HG03139 (cell line): Measurements from ENCODE around the gene PRRT1B.
"Not testable (repeated sequence)": the region's sequence is repeated elsewhere in the genome, so short reads cannot be mapped to it uniquely, and the experiment has no call there.

Experiments used
- ATAC-seq: cut with Tn5 transposase; IDR thresholded peaks from one replicate; pipeline ENCODE4 v1.9.1; 2021; ENCODE audit not compliant: unreplicated experiment

PRRT1B gene

DNA sequence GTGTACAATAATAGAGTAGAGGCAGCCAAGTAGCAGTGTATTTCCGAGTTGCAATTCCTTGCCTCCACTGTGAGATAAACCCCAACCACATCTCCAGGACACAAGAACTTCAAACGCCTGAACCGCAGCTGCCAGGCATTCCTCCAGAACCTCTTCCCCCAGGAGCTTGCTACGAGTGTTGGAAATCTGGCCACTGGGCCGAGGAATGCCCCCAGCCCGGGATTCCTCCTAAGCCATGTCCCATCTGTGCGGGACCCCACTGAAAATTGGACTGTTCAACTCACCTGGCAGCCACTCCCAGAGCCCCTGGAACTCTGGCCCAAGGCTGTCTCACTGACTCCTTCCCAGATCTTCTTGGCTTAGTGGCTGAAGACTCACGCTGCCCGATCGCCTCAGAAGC, 3.9 kb downstream of the PRRT1B start:
- not testable (repeated sequence) for ATAC-seq

GRCh38 chr9:131550465-131550864, 5.1 kb downstream of the PRRT1B start:
- ATAC-seq: not testable (repeated sequence)

DNA sequence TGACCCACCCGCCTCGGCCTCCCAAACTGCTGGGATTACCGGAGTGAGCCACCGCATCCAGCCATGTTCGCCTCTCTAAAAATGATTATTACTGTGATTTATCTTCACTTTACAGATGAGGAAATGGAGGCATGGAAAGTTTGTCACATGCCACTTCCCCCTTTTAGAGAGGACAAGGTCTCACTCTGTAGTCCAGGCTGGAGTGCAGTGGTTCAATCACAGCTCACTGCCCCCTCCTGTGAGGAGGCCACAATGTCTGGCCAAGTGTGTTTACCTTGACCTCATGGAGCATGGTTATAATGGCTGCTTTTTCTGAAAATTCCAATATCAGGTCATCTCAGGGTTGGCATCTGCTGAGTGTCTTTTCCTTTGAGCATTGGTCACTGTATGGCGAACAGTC, 6.7 kb downstream of the PRRT1B start:
- ATAC-seq: no peak

GRCh38 chr9:131554087-131554842, 8.9 kb downstream of the PRRT1B start:
- ATAC-seq: no peak

DNA sequence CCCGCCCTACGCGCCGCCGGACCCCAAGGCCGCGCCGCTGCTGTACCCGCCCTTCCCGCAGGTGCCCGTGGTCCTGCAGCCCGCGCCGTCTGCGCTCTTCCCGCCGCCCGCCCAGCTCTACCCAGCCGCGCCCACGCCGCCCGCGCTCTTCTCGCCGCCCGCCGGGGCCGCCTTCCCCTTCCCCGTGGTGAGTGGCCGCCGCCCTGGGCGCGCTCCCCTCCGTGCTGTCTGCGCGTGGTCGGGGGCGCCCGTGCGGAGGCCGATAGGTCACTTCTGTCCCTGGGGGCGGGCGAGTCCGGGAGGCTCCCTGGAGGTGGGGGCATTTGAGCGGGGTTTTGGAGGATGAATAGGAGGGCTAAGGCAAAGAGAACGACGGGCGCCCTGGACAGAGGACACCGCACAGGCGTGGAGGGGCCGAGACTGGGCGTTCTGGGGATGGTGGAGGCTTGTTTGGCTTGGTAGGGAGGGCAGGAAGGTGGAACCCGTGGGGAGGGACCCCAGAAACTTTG, 9.6 kb downstream of the PRRT1B start:
- no peak for ATAC-seq

DNA sequence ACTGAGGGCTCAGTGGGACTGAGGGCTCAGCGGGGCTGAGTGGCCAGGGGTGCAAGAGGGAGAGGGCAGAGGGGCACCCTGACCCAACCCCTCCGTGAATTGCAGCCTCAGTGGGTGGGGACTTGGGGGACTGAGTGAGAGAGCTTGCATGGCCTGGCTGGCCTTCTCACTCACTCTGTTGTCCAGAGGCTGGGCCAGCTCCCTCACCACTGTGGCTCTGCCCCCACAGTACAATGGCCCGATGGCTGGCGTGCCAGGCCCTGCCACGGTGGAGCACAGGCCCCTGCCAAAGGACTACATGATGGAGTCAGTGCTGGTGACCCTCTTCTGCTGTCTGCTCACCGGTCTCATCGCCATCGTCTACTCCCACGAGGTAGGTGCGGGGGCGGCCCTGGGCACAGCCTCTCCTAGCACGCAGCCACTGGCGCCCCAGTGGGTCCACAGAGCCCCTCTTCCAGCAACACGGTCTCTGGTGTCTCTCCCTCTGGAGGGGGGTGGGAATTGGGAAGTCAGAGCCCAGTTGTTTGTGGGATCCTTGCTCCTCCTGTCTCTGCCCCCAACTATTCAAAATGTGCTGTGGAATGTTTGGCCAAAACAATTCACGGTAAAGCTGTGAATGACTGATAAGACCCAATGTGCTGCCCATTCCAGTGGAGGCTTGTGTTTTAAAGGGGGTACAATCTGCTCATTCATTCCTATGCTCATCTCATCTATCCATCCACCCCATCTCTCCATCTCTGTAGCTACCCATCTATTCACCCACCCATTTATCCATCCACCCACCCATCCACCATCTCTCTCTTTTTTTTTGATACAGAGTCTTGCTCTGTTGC, 10.7 kb downstream of the PRRT1B start:
- no peak for ATAC-seq

DNA sequence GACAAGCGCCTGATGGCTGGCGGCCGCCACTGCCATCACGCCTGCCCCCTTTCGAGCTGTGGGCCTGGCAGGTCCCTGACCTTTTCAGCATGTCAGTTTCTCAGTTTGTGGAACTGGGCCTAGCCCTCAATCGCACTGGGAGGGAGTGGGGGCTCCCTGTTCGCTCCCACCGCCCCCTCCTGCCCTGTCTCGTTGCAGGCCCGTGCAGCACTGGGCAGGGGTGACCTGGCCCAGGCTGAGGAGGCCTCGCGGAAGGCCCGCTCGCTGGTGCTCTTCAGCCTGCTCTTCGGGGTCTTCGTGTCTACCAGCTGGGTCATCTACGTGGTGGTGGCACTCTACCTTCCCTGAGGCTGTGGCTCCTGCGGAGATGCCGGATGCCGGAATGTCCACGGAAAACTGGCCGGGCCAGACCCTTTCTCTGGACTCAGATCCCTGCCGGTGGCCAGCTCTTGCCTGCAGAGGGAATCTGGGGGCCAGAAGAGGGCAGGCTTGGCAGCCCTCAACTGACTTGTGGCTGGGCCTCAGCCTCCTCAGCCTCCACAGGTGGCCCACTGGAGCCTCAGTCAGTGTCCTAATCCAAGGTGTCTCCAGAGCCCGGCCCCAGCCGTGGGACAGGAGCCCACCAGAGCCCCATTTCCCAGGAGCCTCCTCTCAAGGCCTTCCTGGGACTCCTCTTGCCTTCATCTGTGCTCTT, 12.7 kb downstream of the PRRT1B start:
- no peak for ATAC-seq

DNA sequence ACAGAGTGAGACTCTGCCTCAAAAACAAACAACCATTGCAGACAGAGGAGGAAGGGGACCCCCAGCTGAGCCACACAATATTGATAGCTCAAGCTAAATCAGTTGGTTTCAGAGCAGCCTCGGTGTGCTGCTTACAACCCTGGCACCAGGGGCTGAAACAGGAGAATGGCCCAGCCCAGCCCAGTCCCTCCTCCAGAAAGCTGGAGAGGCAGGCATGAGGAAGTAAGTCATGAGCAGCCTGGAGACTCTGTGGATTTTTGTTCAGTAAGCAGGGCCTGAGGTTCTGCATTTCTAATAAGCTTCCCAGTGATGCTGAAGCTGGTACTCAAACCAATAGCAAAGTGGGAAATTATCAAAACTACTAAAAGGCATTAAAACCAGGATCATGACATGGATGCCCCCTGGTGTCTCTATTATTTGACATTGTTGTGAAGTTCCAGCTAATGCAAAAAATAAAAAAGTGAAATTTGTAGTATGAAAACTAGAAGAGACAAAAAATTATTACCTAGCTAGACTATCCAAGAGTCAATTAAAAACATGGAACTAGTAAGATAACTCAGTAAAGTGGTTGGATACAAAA, 14.2 kb downstream of the PRRT1B start:
- ATAC-seq: no peak

DNA sequence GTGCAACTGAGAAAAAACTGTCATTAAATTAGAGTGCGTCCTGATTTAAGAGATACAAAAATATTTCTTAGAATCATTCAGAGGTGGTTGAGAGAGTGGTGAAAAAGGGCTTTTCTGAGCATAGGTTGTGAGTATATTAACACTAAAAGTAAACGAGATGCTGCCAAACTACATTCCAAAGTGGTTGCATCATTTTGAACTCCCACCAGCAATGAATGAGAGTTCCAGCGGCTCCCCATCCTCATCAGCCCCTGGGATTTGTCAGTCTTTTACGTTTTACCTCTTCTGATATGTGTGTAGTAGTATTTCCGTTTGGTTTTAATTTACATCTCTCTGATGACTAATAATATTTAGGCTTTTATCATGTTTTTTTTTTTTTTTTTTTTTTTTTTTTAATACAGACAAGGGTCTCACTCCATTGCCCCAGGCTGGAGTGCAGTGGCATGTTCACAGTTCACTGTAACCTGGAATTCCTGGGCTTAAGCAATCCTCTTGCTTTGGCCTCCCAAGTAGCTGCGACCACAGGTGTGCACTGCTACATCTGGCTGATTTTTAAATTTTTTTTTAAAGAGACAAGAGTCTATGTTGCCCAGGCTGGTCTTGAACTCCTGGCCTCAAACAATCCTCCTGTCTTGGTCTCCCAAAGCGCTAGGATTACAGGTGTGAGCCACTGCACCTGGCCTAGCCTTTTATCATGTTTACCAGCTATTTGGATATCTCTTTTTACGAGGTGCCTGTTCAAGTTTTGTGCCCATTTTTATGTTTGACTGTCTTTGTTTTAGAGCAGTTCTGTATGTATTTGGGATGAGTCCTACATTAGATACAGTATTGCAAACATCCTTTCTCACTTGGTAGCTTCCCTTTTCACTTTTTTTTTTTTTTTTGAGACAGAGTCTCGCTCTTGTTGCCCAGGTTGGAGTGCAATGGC, 17.0 kb downstream of the PRRT1B start:
- no peak for ATAC-seq

- ATAC-seq: no peak
These were observed 20.0 kb downstream of the PRRT1B start for GRCh38 chr9:131565369-131565768.

DNA sequence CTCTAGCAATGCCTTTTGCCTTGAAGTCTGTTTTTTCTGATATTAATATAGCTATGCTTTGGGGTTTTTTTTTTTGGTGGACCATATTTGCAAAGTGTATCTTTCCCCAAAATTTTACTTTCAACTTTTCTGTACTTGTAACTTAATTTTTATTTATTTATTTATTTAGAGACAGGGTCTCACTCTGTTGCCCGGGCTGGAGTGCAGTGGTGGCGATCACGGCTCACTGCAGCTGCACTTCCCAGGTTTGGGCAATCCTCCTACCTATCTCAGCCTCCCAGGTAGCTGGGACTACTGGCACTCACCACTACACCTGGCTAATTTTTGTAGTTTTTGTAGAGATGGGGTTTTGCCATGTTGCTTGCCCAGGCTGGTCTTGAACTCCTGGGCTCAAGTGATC, 20.8 kb downstream of the PRRT1B start:
- ATAC-seq: no peak

DNA sequence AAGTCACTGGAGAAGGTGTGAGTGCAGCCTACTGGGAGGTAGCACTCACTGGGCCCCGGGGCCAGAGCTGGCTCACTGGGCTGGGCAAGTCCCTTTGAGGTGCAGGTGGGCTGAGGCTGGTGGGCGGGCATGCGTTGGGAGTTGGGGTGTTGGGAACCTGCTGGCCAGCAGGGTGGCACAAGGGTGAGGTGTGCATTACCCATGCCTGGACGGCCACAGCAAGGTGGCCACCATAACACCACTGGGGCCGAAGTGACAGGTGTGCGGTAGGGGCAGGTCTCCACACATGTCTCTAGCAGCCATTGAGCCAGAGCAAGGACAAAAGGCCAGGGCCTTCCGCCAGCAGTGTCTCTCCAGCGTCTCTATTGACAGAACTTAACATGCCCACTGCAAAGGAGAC, 22.6 kb downstream of the PRRT1B start:
- no peak for ATAC-seq

GRCh38 chr9:131574730-131575640, 29.7 kb downstream of the PRRT1B start:
- no peak for ATAC-seq

GRCh38 chr9:131575946-131576853, 30.9 kb downstream of the PRRT1B start:
- no peak for ATAC-seq

DNA sequence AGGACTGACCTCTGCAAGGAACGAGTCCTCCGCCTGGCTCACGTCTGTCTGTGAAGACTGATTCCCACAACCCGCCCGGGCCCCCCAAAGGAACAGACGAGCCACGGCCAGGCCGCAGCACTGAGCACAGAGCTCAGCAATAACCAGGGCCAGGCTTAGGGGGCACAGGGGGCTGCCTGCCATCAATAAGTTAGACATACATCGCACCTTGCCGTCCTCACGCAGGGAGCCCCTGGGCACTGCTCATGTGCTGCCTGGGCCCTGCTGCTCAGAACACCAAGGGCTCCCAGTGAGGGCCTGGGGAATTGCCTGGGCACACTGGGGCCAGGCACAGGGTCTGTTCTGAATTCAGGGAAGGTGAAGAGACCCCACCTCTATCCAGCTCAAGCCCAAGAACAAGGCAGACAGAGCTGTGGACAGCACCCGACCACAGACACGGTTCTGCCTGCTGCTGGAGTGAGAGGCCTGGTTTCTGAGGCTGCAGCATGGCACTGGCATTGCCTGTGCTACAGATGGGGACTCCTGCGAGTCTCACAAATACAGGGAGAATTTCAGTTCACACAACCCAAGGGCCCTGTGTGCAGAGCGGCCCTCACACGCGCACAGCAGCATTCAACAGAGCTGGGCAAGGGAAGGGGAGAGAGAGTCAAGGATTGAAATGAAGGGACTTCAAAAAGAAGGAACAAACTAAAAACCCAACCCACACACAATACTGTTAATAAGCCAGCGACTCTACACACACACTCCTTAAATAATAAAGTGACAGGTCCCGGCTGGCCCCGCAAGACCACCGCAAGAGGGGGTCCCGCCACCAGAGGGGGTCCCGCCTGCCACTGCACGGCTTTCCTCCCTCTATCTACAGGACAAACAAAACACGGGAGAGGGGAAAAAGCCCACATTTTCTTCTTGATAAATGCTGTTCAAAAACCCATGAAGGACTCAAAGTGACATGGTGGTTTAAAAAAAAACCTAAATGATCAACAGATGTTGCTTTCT, 32.0 kb downstream of the PRRT1B start:
- ATAC-seq: no peak

- no peak for ATAC-seq
These were observed 32.7 kb downstream of the PRRT1B start for GRCh38 chr9:131578021-131578420.
